Effector memory CD4-positive, alpha-beta T cell (primary cell): Measurements from ENCODE around the gene DCAF7.

Source experiments
- DNase-seq, 3 donors: peaks; one replicate each; pipeline ENCODE4 v3.0.0-alpha.2; 2020
- H3K27ac ChIP-seq: 2 replicates; pipeline ENCODE4 v1.7.0; 2013; ENCODE audit warnings: mild to moderate bottlenecking, low read length, moderate library complexity; ENCODE audit not compliant: insufficient read depth, poor library complexity, severe bottlenecking
- H3K27me3 ChIP-seq: replicated peaks from 2 replicates; pipeline ENCODE4 v1.7.0; 2013; ENCODE audit warnings: mild to moderate bottlenecking, low read length; ENCODE audit not compliant: insufficient read depth, control insufficient read depth, poor library complexity, severe bottlenecking
- H3K36me3 ChIP-seq: 2 replicates; pipeline ENCODE4 v1.7.0; 2013; ENCODE audit warnings: mild to moderate bottlenecking, low read length, moderate library complexity; ENCODE audit not compliant: control insufficient read depth, insufficient read depth
- H3K4me1 ChIP-seq: 2 replicates; pipeline ENCODE4 v1.7.0; 2013; ENCODE audit warnings: low read length, mild to moderate bottlenecking; ENCODE audit not compliant: control insufficient read depth, insufficient read depth, poor library complexity, severe bottlenecking
- H3K4me3 ChIP-seq: 2 replicates; pipeline ENCODE4 v1.7.0; 2013; ENCODE audit warnings: low read length, low read depth, mild to moderate bottlenecking; ENCODE audit not compliant: insufficient read depth, poor library complexity, severe bottlenecking
- H3K9me3 ChIP-seq: 2 replicates; pipeline ENCODE4 v1.7.0; 2013; ENCODE audit warnings: mild to moderate bottlenecking, low read length, moderate library complexity; ENCODE audit not compliant: control insufficient read depth

Gene DCAF7

GRCh38 chr17:63641692-63642448, 91.6 kb downstream of the DCAF7 start:
- no peak overlapping the region for H3K4me3 ChIP-seq
- H3K4me1 ChIP-seq: no peaks in the 10 kb centered on the region
- H3K36me3 ChIP-seq: peaks cover 22% of the 10 kb centered on the region
- H3K9me3 ChIP-seq: no peaks in the 10 kb centered on the region
- H3K27ac ChIP-seq: no peak overlapping the region
- no peaks in the 10 kb centered on the region for H3K27me3 ChIP-seq
- DNase-seq: no peak
